Measurements from ENCODE around the gene FGD5. TPM values are rescaled to one million over a fixed set of nuclear protein-coding genes. Genes with fewer than 3 reads are reported as not detected.

FGD5 gene
- total and polyA plus RNA-seq, 8 donors = 25.4 to 49.4 (median 41.7) TPM

DNA sequence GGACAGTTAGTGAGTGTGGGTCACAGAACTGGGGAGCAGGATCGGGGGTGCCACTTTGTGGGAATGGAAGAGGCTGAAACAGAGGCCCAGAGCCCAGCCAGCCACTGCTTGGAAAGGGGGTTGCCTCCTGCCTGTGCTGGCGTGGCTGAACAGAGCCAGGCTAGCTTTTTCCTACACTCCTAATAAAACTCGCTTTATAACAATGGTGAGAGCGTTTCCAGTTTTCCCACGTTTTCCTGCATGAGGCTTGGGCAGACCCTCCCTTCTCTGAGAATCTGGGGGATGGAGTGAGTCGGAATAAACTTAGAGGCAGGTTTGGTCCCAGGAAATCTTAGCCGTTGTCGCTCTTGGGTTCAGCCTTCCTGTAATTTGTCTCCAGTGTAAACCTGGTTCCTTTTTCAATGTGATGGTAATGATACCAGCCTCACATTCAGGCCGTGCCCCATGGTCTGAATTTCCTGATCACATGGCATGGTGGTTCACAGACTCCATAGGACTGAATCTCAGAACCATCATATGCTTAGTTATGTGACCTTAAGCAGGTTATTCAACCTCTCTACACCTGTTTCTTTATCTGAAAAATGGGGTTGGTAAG, 6.5 kb upstream of the FGD5 start:
- Histone ChIP-seq H3K27me3 (peaks cover 4 to 67% of the 10 kb centered on the region in 2 donors), H3K36me3 (no peaks in the 10 kb centered on the region), H3K4me1 (peaks cover 0 to 14% of the 10 kb centered on the region in 2 donors), H3K27ac (peak overlapping the region in 1 of 2 donors; percentile 40), H3K9me3 (no peaks in the 10 kb centered on the region), H3K4me3 (peak overlapping the region; percentile 7 to 58)
- TF ChIP-seq, protein P1, sequence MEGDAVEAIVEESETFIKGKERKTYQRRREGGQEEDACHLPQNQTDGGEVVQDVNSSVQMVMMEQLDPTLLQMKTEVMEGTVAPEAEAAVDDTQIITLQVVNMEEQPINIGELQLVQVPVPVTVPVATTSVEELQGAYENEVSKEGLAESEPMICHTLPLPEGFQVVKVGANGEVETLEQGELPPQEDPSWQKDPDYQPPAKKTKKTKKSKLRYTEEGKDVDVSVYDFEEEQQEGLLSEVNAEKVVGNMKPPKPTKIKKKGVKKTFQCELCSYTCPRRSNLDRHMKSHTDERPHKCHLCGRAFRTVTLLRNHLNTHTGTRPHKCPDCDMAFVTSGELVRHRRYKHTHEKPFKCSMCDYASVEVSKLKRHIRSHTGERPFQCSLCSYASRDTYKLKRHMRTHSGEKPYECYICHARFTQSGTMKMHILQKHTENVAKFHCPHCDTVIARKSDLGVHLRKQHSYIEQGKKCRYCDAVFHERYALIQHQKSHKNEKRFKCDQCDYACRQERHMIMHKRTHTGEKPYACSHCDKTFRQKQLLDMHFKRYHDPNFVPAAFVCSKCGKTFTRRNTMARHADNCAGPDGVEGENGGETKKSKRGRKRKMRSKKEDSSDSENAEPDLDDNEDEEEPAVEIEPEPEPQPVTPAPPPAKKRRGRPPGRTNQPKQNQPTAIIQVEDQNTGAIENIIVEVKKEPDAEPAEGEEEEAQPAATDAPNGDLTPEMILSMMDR (IDR thresholded peaks at IDR 0.05) = no peak
- intact Hi-C loops (cut with DNase I) = no loop called here
- ATAC-seq (no peak), DNase-seq (no peak)

GRCh38 chr3:14814411-14814871, 4.3 kb upstream of the FGD5 start:
- Histone ChIP-seq H3K9me3 (no peaks in the 10 kb centered on the region), H3K4me1 (peaks cover 0 to 11% of the 10 kb centered on the region in 2 donors), H3K4me3 (no peak overlapping the region), H3K36me3 (peaks cover 0 to 5% of the 10 kb centered on the region in 2 donors), H3K27ac (no peak overlapping the region), H3K27me3 (peaks cover 4 to 49% of the 10 kb centered on the region in 2 donors)
- ATAC-seq (no peak), DNase-seq (peak in 1 of 4 donors; percentile 28)
- intact Hi-C loops (cut with DNase I) = no loop called here
- TF ChIP-seq, protein P1 (IDR thresholded peaks at IDR 0.05) = no peak

GRCh38 chr3:14816359-14816758, 2.4 kb upstream of the FGD5 start:
- Histone ChIP-seq H3K4me1 (peaks cover 0 to 5% of the 10 kb centered on the region in 2 donors), H3K36me3 (peaks cover 0 to 15% of the 10 kb centered on the region in 2 donors), H3K27ac (no peak overlapping the region), H3K9me3 (no peaks in the 10 kb centered on the region), H3K27me3 (peaks cover 0 to 32% of the 10 kb centered on the region in 2 donors), H3K4me3 (no peak overlapping the region)
- no peak for ATAC-seq
- intact Hi-C loops (cut with DNase I) = no loop called here
- no peak for DNase-seq
- TF ChIP-seq, protein P1 (IDR thresholded peaks at IDR 0.05) = no peak

- H3K4me1 ChIP-seq = peaks cover 0 to 24% of the 10 kb centered on the region in 2 donors
- no peaks in the 10 kb centered on the region for H3K9me3 ChIP-seq
- H3K27me3 ChIP-seq = peaks cover 0 to 2% of the 10 kb centered on the region in 2 donors
- intact Hi-C loops (cut with DNase I) = no loop called here
- peaks cover 0 to 15% of the 10 kb centered on the region in 2 donors for H3K36me3 ChIP-seq
- H3K27ac ChIP-seq = no peak overlapping the region
- no peak for ATAC-seq
- TF ChIP-seq, protein P1 (IDR thresholded peaks at IDR 0.05) = no peak
- no peak for DNase-seq
- no peak overlapping the region for H3K4me3 ChIP-seq
Observed at GRCh38 chr3:14819671-14820070, 909 bp downstream of the FGD5 start.

- no peak overlapping the region for H3K4me3 ChIP-seq
- peaks cover 0 to 15% of the 10 kb centered on the region in 2 donors for H3K36me3 ChIP-seq
- H3K4me1 ChIP-seq = peaks cover 0 to 28% of the 10 kb centered on the region in 2 donors
- no peak overlapping the region for H3K27ac ChIP-seq
- TF ChIP-seq, protein P1 (IDR thresholded peaks at IDR 0.05) = no peak
- no peaks in the 10 kb centered on the region for H3K27me3 ChIP-seq
- DNase-seq = no peak
- intact Hi-C loops (cut with DNase I) = no loop called here
- ATAC-seq = no peak
- H3K9me3 ChIP-seq = no peaks in the 10 kb centered on the region
Observed at GRCh38 chr3:14820156-14820555, 1.4 kb downstream of the FGD5 start.
